ENCODE results near the gene KCNQ4. TPM values are rescaled to one million over a fixed set of nuclear protein-coding genes. Genes with fewer than 3 reads are reported as not detected.

KCNQ4 gene
- total RNA-seq: under 1 TPM; 0.43 to 0.53 TPM

DNA sequence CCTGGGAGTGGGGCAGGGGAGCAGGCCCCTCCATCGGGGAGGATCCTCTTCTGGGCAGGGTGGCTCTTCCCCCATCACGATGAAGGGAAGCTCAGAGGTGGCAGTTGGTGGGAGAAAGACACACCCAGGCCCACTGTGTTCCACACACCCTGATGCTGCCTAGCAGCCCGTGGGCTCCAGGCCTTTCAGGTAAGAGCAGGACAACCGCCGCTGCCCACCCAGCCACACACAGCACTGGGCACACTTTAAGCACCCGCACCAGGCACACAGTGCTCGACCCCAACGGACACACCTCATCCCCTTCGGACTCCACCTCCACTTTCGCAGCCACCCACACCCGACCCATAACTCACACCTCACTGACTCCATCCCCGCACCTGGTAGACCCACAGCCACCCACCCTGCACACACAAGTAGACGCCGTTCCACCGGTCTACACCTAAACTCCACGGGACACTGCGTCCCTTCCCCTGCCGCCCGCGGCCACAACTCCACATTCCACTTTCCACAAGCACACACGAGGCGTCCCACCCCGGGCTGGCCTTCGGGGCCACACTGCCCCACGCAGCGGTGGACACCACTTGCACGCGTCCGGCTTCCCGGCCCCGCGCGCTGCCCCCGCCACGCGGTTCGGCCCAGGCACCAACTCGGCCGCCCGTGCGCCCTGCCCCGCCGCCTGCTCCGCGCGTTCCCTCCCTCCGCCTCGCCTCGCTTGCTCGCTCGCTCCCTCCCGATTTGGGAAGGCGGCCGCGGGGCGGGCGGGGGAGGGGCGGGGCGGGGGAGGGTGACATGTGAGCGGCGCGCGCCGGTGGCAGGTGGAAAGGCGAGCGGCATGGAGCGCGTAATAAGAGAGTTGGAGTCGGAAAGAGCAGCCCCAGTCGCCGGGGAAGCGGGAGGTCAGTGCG lies at the start of gene KCNQ4:
KCNQ4 (plus strand) TSS at position 787 of the 905 bp plus-strand sequence. CDS start 307 bp downstream, outside the sequence.

GRCh38 chr1:40862008-40862863 lies 78.6 kb downstream of the KCNQ4 start, which contains the start of gene CITED4:
TSS of gene CITED4 (minus strand) at chr1:40862363. CDS start at chr1:40862127, 236 bp downstream.

Small RNA genes lying within 50 kb of the gene (microRNA-seq; reads per million reads assigned to microRNA genes)
- 68.2 reads per million, percentile 67 among the genes with 10 or more reads in this experiment for gene MIR30C1 (ENCODE audit: borderline microRNAs expressed, borderline replicate concordance)
- 2,570 reads per million, percentile 93 among the genes with 10 or more reads in this experiment for gene MIR30E (ENCODE audit: borderline microRNAs expressed, borderline replicate concordance)

Other genes with a start within 250 kb of the KCNQ4 start
- 1 to 10 TPM; 3.2 to 3.9 TPM for gene RIMS3, start 118.1 kb upstream of the KCNQ4 start, total RNA-seq
- gene NFYC, start 92.1 kb upstream of the KCNQ4 start, total RNA-seq: 10 to 100 TPM; 66.3 to 77.2 TPM
- gene CITED4, start 78.6 kb downstream of the KCNQ4 start, total RNA-seq: 10 to 100 TPM; 12.4 to 13.5 TPM
- gene CTPS1, start 195.9 kb downstream of the KCNQ4 start, total RNA-seq: 10 to 100 TPM; 42.1 to 42.3 TPM
- gene SLFNL1, start 237.9 kb downstream of the KCNQ4 start, total RNA-seq: under 1 TPM; 0.20 to 0.29 TPM